ENCODE data around the gene COQ10A. TPM values are rescaled to one million over a fixed set of nuclear protein-coding genes. Genes with fewer than 3 reads are reported as not detected.

Gene COQ10A
- polyA plus RNA-seq, 1 of the 3 experiments (the other 2 are of a cell fraction) = 42.2 TPM

DNA sequence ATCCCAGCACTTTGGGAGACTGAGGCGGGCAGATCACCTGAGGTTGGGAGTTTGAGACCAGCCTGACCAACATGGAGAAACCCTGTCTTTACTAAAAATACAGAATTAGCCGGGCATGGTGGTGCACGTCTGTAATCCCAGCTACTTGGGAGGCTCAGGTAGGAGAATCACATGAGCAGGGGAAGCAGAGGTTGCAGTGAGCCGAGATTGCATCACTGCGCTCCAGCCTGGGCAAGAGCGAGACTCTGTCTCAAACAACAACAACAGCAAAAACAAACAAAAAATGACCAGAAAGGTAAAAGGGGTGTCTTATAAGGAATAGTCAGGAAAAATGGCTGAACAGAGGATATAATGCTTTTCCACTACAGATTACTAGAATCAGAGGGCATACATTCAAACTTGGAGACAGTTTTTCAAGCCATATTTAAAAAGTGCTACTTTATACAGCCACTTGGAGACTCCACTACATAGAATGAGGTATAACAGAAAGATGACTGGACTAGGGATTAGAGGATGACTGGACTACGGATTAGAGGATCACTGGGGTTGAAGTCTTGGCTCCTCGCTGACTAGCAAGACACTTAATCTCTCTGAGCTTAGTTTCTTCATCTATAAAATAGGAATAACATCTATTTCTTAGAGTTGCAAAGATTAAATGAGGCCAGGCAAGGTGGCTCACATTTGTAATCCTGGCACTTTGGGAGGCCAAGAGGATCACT is 38.3 kb downstream of the COQ10A start:
- peaks cover 7% of the 10 kb centered on the region in 2 experiments; a peak in 2 of 4 replicates for H3K4me1 ChIP-seq (ENCODE audit: control insufficient read depth in 1 of 2, insufficient read depth in 2 of 2, low read depth in 1 of 2, low read length in 1 of 2)
- peaks cover 9 to 34% of the 10 kb centered on the region in 2 experiments for H3K36me3 ChIP-seq (replicated peaks in 1 of 2; ENCODE audit: control insufficient read depth in 1 of 2, insufficient read depth in 2 of 2, low read length in 1 of 2)
- H3K27me3 ChIP-seq (ENCODE audit: insufficient read depth) = no peaks in the 10 kb centered on the region
- H3K9me3 ChIP-seq = no peaks in the 10 kb centered on the region
- H3F3A ChIP-seq (replicated peaks; ENCODE audit: insufficient read depth) = peaks cover 28% of the 10 kb centered on the region
- H3K9me2 ChIP-seq = no peaks in the 10 kb centered on the region
- no peak overlapping the region for H3K27ac ChIP-seq (ENCODE audit: low read depth in 2 of 2, low read length in 1 of 2)
- DNase-seq = no peak
- no peak overlapping the region for H3K4me3 ChIP-seq (ENCODE audit: low read depth in 2 of 2, low read length in 1 of 2)
- 95% methylated on average over 8 of the region's 8 CpGs for WGBS (ENCODE audit: low lambda C conversion rate)
- no peaks in the 10 kb centered on the region for H4K20me1 ChIP-seq (ENCODE audit: insufficient read depth)
- H3K4me2 ChIP-seq = no peak overlapping the region
- ChIA-PET POLR2A (interaction anchor here (0.6 kb wide), 1 partner anchor 70 kb away, joined by 3 read pairs; no protein-coding TSS in a partner anchor), CTCF (interaction anchor here (0.8 to 1.0 kb wide), 2 partner anchors 116 to 159 kb away, joined by 3 read pairs; partner anchors contain the start of gene SMARCC2)
- peaks cover 18% of the 10 kb centered on the region; the same call in 1 of the 2 replicates for H3K79me2 ChIP-seq (ENCODE audit: insufficient read depth)
- H2AFZ ChIP-seq (ENCODE audit: low read depth) = no peak overlapping the region
- H3K9ac ChIP-seq = no peak overlapping the region
- TF ChIP-seq SIN3A (IDR thresholded peaks at IDR 0.05; ENCODE audit: borderline replicate concordance, low read depth, low read length) (no peak), YY1 (IDR thresholded peaks at IDR 0.05; ENCODE audit: low read depth) (no peak), FOXJ3 (CRISPR knock-in tag; IDR thresholded peaks at IDR 0.05) (no peak), RAD21 (IDR thresholded peaks at IDR 0.05; ENCODE audit: low read length) (no peak), ELF1 (IDR thresholded peaks at IDR 0.05) (no peak), RCOR1 (IDR thresholded peaks at IDR 0.05; ENCODE audit: low read length) (no peak), FOXM1 (IDR thresholded peaks at IDR 0.05; ENCODE audit: low read depth) (no peak), PBX3 (IDR thresholded peaks at IDR 0.05) (no peak), POLR2AphosphoS5 (IDR thresholded peaks at IDR 0.05; ENCODE audit: low read depth, low read length) (no peak), ZBTB33 (IDR thresholded peaks at IDR 0.05; ENCODE audit: borderline replicate concordance, low read depth) (no peak)
- TF ChIP-seq, protein P1, sequence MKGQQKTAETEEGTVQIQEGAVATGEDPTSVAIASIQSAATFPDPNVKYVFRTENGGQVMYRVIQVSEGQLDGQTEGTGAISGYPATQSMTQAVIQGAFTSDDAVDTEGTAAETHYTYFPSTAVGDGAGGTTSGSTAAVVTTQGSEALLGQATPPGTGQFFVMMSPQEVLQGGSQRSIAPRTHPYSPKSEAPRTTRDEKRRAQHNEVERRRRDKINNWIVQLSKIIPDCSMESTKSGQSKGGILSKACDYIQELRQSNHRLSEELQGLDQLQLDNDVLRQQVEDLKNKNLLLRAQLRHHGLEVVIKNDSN (IDR thresholded peaks at IDR 0.05; ENCODE audit: borderline replicate concordance, low read depth) = no peak
